ENCODE data around the gene SLC39A11. TPM values are rescaled to one million over a fixed set of nuclear protein-coding genes. Genes with fewer than 3 reads are reported as not detected.

Gene SLC39A11
- total RNA-seq, 2 experiments from 2014 or later = 25.6 to 51.5 TPM

DNA sequence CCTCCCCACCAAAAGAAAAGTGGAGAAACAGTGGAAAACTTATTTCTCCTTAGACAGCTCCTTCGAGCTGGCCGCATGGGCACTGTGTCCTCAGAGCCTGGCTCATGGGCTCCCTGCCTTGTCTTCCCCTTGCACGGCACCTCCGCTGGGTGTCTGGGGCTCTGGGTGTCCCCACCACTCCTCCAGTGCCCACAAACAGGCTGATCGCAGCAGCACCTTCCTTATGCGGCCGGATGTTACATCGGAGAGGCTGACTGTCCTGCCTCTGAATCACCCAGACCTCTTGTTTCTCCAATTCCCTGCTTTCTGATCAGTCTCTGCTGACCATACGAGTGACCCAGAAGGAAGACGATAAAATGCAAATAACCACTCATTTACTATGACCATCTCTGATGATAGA is 121.7 kb downstream of the SLC39A11 start:
- TF ChIP-seq EZH2phosphoT487 (IDR thresholded peaks at IDR 0.05; ENCODE audit: borderline replicate concordance, low read depth, low read length) = no peak
- TF ChIP-seq, protein P1, sequence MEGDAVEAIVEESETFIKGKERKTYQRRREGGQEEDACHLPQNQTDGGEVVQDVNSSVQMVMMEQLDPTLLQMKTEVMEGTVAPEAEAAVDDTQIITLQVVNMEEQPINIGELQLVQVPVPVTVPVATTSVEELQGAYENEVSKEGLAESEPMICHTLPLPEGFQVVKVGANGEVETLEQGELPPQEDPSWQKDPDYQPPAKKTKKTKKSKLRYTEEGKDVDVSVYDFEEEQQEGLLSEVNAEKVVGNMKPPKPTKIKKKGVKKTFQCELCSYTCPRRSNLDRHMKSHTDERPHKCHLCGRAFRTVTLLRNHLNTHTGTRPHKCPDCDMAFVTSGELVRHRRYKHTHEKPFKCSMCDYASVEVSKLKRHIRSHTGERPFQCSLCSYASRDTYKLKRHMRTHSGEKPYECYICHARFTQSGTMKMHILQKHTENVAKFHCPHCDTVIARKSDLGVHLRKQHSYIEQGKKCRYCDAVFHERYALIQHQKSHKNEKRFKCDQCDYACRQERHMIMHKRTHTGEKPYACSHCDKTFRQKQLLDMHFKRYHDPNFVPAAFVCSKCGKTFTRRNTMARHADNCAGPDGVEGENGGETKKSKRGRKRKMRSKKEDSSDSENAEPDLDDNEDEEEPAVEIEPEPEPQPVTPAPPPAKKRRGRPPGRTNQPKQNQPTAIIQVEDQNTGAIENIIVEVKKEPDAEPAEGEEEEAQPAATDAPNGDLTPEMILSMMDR (conservative IDR thresholded peaks at IDR 0.05; ENCODE audit: low read length) = no peak
- intact Hi-C loops (cut with micrococcal nuclease; ENCODE audit: unreplicated experiment) = no loop called here
- Histone ChIP-seq H3K4me3 (ENCODE audit: low read depth, low read length, poor library complexity, severe bottlenecking) (peak overlapping the region; percentile 39), H2AFZ (ENCODE audit: low read length) (peak overlapping the region; percentile 16; the same call in 1 of the 2 replicates), H3K79me2 (ENCODE audit: insufficient read depth, low read depth, low read length) (no peaks in the 10 kb centered on the region), H4K20me1 (ENCODE audit: insufficient read depth, low read length) (no peaks in the 10 kb centered on the region), H3K4me1 (ENCODE audit: insufficient read depth, low read length, poor library complexity, severe bottlenecking) (peaks cover 23% of the 10 kb centered on the region), H3K4me2 (ENCODE audit: low read length) (peak overlapping the region; percentile 60), H3K9me3 (ENCODE audit: low read length) (no peaks in the 10 kb centered on the region), H3K27ac (ENCODE audit: low read depth, low read length, poor library complexity, severe bottlenecking) (peak overlapping the region; percentile 3), H3K36me3 (ENCODE audit: insufficient read depth, low read length) (no peaks in the 10 kb centered on the region), H3K9me2 (ENCODE audit: insufficient read depth, low read length) (no peaks in the 10 kb centered on the region)
- DNase-seq (ENCODE audit: low spot score) = peak; percentile 53
- CTCF ChIA-PET (ENCODE audit: unreplicated experiment) = interaction anchor here (0.6 to 1.3 kb wide), 2 partner anchors 10 to 15 kb away, joined by 5 read pairs; no protein-coding TSS in a partner anchor
- POLR2A ChIA-PET = interaction anchor here (0.8 to 1.2 kb wide), 2 partner anchors 10 to 15 kb away, joined by 3 to 5 read pairs; no protein-coding TSS in a partner anchor
- BruUV-seq (replicated peaks) = no TSS peak

DNA sequence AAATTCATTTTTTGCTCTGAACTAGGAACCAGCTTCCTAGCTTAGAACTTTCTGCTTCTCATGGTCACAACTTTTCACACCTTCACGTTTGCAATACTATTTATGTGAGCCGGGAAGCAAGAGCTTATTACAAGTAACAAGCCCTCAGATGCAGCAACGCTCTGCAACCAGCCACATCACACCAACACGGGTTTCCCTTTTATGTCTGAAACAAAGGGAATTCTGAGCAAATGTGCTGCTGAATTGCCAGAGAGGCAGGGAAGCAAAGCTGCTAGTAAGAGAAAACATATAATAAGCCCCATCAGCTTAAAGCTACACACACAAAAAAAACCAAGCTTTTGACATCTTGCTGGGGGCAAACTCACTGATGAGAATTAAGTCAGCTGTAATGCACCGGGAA is 122.2 kb downstream of the SLC39A11 start:
- Histone ChIP-seq H3K79me2 (ENCODE audit: insufficient read depth, low read depth, low read length) (no peaks in the 10 kb centered on the region), H3K9me2 (ENCODE audit: insufficient read depth, low read length) (no peaks in the 10 kb centered on the region), H4K20me1 (ENCODE audit: insufficient read depth, low read length) (no peaks in the 10 kb centered on the region), H3K4me3 (ENCODE audit: low read depth, low read length, poor library complexity, severe bottlenecking) (no peak overlapping the region), H3K9me3 (ENCODE audit: low read length) (no peaks in the 10 kb centered on the region), H2AFZ (ENCODE audit: low read length) (no peak overlapping the region), H3K4me2 (ENCODE audit: low read length) (no peak overlapping the region), H3K27ac (ENCODE audit: low read depth, low read length, poor library complexity, severe bottlenecking) (no peak overlapping the region), H3K4me1 (ENCODE audit: insufficient read depth, low read length, poor library complexity, severe bottlenecking) (peaks cover 23% of the 10 kb centered on the region), H3K36me3 (ENCODE audit: insufficient read depth, low read length) (no peaks in the 10 kb centered on the region)
- no peak for TF ChIP-seq EZH2phosphoT487 (IDR thresholded peaks at IDR 0.05; ENCODE audit: borderline replicate concordance, low read depth, low read length)
- TF ChIP-seq, protein P1 (conservative IDR thresholded peaks at IDR 0.05; ENCODE audit: low read length) = no peak
- BruUV-seq (replicated peaks) = no TSS peak
- ChIA-PET POLR2A (interaction anchor here (0.6 to 0.9 kb wide), 3 partner anchors 9 to 16 kb away, joined by 3 to 5 read pairs (median 3); no protein-coding TSS in a partner anchor), CTCF (ENCODE audit: unreplicated experiment) (interaction anchor here (0.6 kb wide), 1 partner anchor 11 kb away, joined by 5 read pairs; no protein-coding TSS in a partner anchor)
- intact Hi-C loops (cut with micrococcal nuclease; ENCODE audit: unreplicated experiment) = no loop called here
- no peak for DNase-seq (ENCODE audit: low spot score)

DNA sequence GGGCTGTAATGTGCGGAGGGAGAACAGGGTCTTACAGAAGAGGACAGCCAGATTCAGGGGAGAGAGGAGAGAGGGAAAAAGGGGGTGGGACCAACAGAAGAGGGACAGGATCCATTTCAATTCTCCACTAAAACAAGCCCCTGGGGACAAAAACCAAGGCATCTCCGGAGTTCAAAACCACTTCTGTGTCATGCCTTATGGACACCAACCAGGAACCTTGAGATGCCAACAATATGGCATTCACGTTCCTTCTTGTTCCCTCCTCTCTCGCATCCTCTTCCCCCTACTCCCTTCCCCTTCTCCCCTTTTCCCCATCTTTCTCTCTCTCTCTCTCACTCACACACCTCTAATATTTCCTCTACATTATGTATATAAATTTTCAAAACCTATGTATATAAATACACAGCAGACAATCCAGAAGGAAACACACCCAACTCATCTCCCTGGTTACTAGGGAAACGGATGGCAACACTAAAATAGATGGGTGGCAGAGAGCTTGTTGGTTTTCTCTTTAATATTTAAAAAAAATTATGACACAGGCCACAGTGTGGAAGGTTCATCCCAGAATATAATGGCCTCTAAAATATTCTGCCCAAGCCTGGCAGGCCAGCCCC is 123.1 kb downstream of the SLC39A11 start:
- intact Hi-C loops (cut with micrococcal nuclease; ENCODE audit: unreplicated experiment) = no loop called here
- no peaks in the 10 kb centered on the region for H3K9me2 ChIP-seq (ENCODE audit: insufficient read depth, low read length)
- ChIA-PET CTCF (ENCODE audit: unreplicated experiment) (no interaction called here), POLR2A (interaction anchor here (0.6 to 0.9 kb wide), 2 partner anchors 10 to 14 kb away, joined by 3 to 5 read pairs; no protein-coding TSS in a partner anchor)
- no TSS peak for BruUV-seq (replicated peaks)
- H4K20me1 ChIP-seq (ENCODE audit: insufficient read depth, low read length) = no peaks in the 10 kb centered on the region
- no peak overlapping the region for H3K27ac ChIP-seq (ENCODE audit: low read depth, low read length, poor library complexity, severe bottlenecking)
- H3K9me3 ChIP-seq (ENCODE audit: low read length) = no peaks in the 10 kb centered on the region
- TF ChIP-seq, protein P1 (conservative IDR thresholded peaks at IDR 0.05; ENCODE audit: low read length) = no peak
- TF ChIP-seq EZH2phosphoT487 (IDR thresholded peaks at IDR 0.05; ENCODE audit: borderline replicate concordance, low read depth, low read length) = no peak
- H2AFZ ChIP-seq (ENCODE audit: low read length) = no peak overlapping the region
- no peak overlapping the region for H3K4me3 ChIP-seq (ENCODE audit: low read depth, low read length, poor library complexity, severe bottlenecking)
- H3K36me3 ChIP-seq (ENCODE audit: insufficient read depth, low read length) = no peaks in the 10 kb centered on the region
- H3K4me2 ChIP-seq (ENCODE audit: low read length) = no peak overlapping the region
- no peaks in the 10 kb centered on the region for H3K79me2 ChIP-seq (ENCODE audit: insufficient read depth, low read depth, low read length)
- H3K4me1 ChIP-seq (ENCODE audit: insufficient read depth, low read length, poor library complexity, severe bottlenecking) = peaks cover 23% of the 10 kb centered on the region
- no peak for DNase-seq (ENCODE audit: low spot score)

Data from OCI-LY7 (cell line).